Activated T-cell treated with anti-CD3 and anti-CD28 coated beads, Interleukin-2, amount 50 U/mL, for 72 hours (primary cell): ENCODE measurements around the gene MAD2L1BP. TPM values are rescaled to one million over a fixed set of nuclear protein-coding genes. Genes with fewer than 3 reads are reported as not detected.

Experiments
- ATAC-seq, 2 donors: fragments of 150-1000 bp; cut with Tn5 transposase; replicated peaks in 1 of 2; 2 replicates each; pipeline ENCODE4 v1.10.0; 2021; ENCODE audit warnings: moderate library complexity in 2 of 2, mild to moderate bottlenecking in 1 of 2
- DNase-seq, 2 donors: peaks; one replicate each; pipeline ENCODE4 v3.0.0; 2021 to 2022; ENCODE audit warnings: mixed read lengths in 1 of 2
- H3K27ac Mint-ChIP-seq: one replicate; pipeline ENCODE4 v1.8.0; 2022; ENCODE audit warnings: mild to moderate bottlenecking, moderate library complexity, mixed read lengths
- H3K27me3 Mint-ChIP-seq: one replicate; pipeline ENCODE4 v1.8.0; 2022; ENCODE audit warnings: low read depth, mixed read lengths
- H3K36me3 Mint-ChIP-seq, 2 donors: one replicate each; pipeline ENCODE4 v1.8.0; 2022; ENCODE audit warnings: mixed read lengths in 2 of 2, mild to moderate bottlenecking in 1 of 2; ENCODE audit not compliant: insufficient read depth in 2 of 2
- H3K4me1 Mint-ChIP-seq: one replicate; pipeline ENCODE4 v1.8.0; 2022; ENCODE audit warnings: low read depth, mixed read lengths
- H3K4me3 Mint-ChIP-seq, 2 donors: one replicate each; pipeline ENCODE4 v1.8.0; 2022; ENCODE audit warnings: mild to moderate bottlenecking in 2 of 2, mixed read lengths in 2 of 2, moderate library complexity in 2 of 2
- H3K9me3 Mint-ChIP-seq, 2 donors: one replicate each; pipeline ENCODE4 v1.8.0; 2022; ENCODE audit warnings: mixed read lengths in 2 of 2
- total RNA-seq, 2 donors: library from RNA; stranded (reverse); gene quantifications; one replicate each; pipeline ENCODE4 v1.2.3, GENCODE V29; 2022

MAD2L1BP gene
- total RNA-seq, 2 donors from 2014 or later, result 40.4 to 41.3 TPM

- H3K27me3 Mint-ChIP-seq, result no peaks in the 10 kb centered on the region
- ATAC-seq (no peak), DNase-seq (no peak)
- peak overlapping the region; percentile 80 for H3K27ac Mint-ChIP-seq
- H3K4me1 Mint-ChIP-seq, result peaks cover 57% of the 10 kb centered on the region
- H3K9me3 Mint-ChIP-seq, result no peaks in the 10 kb centered on the region
- H3K4me3 Mint-ChIP-seq, result no peak overlapping the region
- H3K36me3 Mint-ChIP-seq, result peaks cover 1 to 6% of the 10 kb centered on the region in 2 donors
These were observed 48.2 kb downstream of the MAD2L1BP start for GRCh38 chr6:43683708-43684455.

GRCh38 chr6:43687079-43687436 is 51.4 kb downstream of the MAD2L1BP start:
- Mint-ChIP-seq H3K27ac (peak overlapping the region; percentile 62), H3K36me3 (peaks cover 1 to 6% of the 10 kb centered on the region in 2 donors), H3K4me1 (peaks cover 57% of the 10 kb centered on the region), H3K4me3 (peak overlapping the region; percentile 95), H3K9me3 (no peaks in the 10 kb centered on the region), H3K27me3 (no peaks in the 10 kb centered on the region)
- DNase-seq (no peak), ATAC-seq (peak in 1 of 2 donors; percentile 8)

GRCh38 chr6:43687437-43688347 is 52.1 kb downstream of the MAD2L1BP start, which contains the start of gene MRPS18A:
MRPS18A (minus strand) TSS chr6:43687791; CDS start chr6:43687779, 12 bp downstream.
- ATAC-seq (peak; percentile 99), DNase-seq (peak; percentile 90)
- Mint-ChIP-seq H3K36me3 (peaks cover 1 to 6% of the 10 kb centered on the region in 2 donors), H3K27ac (peak within 1 kb of the TSS; percentile 62), H3K9me3 (no peaks in the 10 kb centered on the region), H3K4me1 (peaks cover 50% of the 10 kb centered on the region), H3K4me3 (peak within 1 kb of the TSS; percentile 95), H3K27me3 (no peaks in the 10 kb centered on the region)

GRCh38 chr6:43689421-43689820 is 53.8 kb downstream of the MAD2L1BP start:
- H3K27ac Mint-ChIP-seq, result no peak overlapping the region
- H3K4me1 Mint-ChIP-seq, result peaks cover 36% of the 10 kb centered on the region

More at GRCh38 chr6:43689421-43689820, 53.8 kb downstream of the MAD2L1BP start:
- no peak for DNase-seq
- H3K27me3 Mint-ChIP-seq, result no peaks in the 10 kb centered on the region
- no peak for ATAC-seq
- no peaks in the 10 kb centered on the region for H3K9me3 Mint-ChIP-seq
- no peak overlapping the region for H3K4me3 Mint-ChIP-seq
- H3K36me3 Mint-ChIP-seq, result peaks cover 1 to 6% of the 10 kb centered on the region in 2 donors

Other genes with a start within 250 kb of the MAD2L1BP start
- 10 to 100 TPM; 32.8 to 36.4 TPM for gene ABCC10, start 208.3 kb upstream of the MAD2L1BP start, total RNA-seq
- 1 to 10 TPM; 1.6 to 2.6 TPM for gene DLK2, start 180.3 kb upstream of the MAD2L1BP start, total RNA-seq
- 10 to 100 TPM; 68.6 to 77.2 TPM for gene TJAP1, start 158.3 kb upstream of the MAD2L1BP start, total RNA-seq
- gene LRRC73, start 125.5 kb upstream of the MAD2L1BP start, total RNA-seq, result under 1 TPM; 0.32 to 0.43 TPM
- 10 to 100 TPM; 63.9 to 64.4 TPM for gene YIPF3, start 118.9 kb upstream of the MAD2L1BP start, total RNA-seq
- gene POLR1C, start 118.8 kb upstream of the MAD2L1BP start, total RNA-seq, result 10 to 100 TPM; 39.1 to 42.4 TPM
- 100 to 1,000 TPM; 104 to 150 TPM for gene XPO5, start 59.8 kb upstream of the MAD2L1BP start, total RNA-seq
- 10 to 100 TPM; 34.8 to 37.3 TPM for gene POLH, start 59.7 kb upstream of the MAD2L1BP start, total RNA-seq
- gene GTPBP2, start 6.6 kb upstream of the MAD2L1BP start, total RNA-seq, result 100 to 1,000 TPM in 1 of 2 donors, 10 to 100 TPM in 1; 99.0 to 137 TPM
- gene RSPH9, start 9.2 kb downstream of the MAD2L1BP start, total RNA-seq, result under 1 TPM in 1 of 2 donors, not detected in 1; 0.12 TPM
- gene MRPS18A, start 52.0 kb downstream of the MAD2L1BP start, total RNA-seq, result 10 to 100 TPM; 60.1 to 69.7 TPM
- gene VEGFA, start 134.4 kb downstream of the MAD2L1BP start, total RNA-seq, result 10 to 100 TPM; 65.2 to 67.1 TPM